Gastroesophageal sphincter (tissue), 3 donors: ENCODE data around the gene TLR6.

ENCODE experiments used
- CTCF ChIP-seq, 4 experiments: fragments of 200-600 bp in 2 of 4; fragments of 450-650 bp in 2 of 4; sonication (generic) in 1 of 4; IDR thresholded peaks; one replicate each; pipeline ENCODE4 v1.5.1; 2017 to 2019; ENCODE audit warnings: antibody characterized with exemption in 4 of 4, mild to moderate bottlenecking in 2 of 4, moderate library complexity in 2 of 4
- POLR2A ChIP-seq, 2 donors: fragments of 450-650 bp; IDR thresholded peaks; one replicate each; pipeline ENCODE4 v1.6.1; 2017; ENCODE audit warnings: antibody characterized with exemption in 2 of 2, mild to moderate bottlenecking in 2 of 2, moderate library complexity in 1 of 2
- POLR2AphosphoS5 ChIP-seq: sonication (generic); formaldehyde crosslinking; IDR thresholded peaks from one replicate; pipeline ENCODE4 v1.6.1; 2017; ENCODE audit warnings: antibody characterized with exemption

- no peak for TF ChIP-seq CTCF (IDR thresholded peaks at IDR 0.05)
- TF ChIP-seq POLR2A (IDR thresholded peaks at IDR 0.05), result no peak
- no peak for TF ChIP-seq POLR2AphosphoS5
Measured at GRCh38 chr4:38819569-38819968, 37.0 kb downstream of the TLR6 start.
